ENCODE results near the gene RBFA. TPM values are rescaled to one million over a fixed set of nuclear protein-coding genes. Genes with fewer than 3 reads are reported as not detected.

The RBFA gene
- polyA plus RNA-seq, 5 donors, result 36.3 to 41.7 (median 37.8) TPM

DNA sequence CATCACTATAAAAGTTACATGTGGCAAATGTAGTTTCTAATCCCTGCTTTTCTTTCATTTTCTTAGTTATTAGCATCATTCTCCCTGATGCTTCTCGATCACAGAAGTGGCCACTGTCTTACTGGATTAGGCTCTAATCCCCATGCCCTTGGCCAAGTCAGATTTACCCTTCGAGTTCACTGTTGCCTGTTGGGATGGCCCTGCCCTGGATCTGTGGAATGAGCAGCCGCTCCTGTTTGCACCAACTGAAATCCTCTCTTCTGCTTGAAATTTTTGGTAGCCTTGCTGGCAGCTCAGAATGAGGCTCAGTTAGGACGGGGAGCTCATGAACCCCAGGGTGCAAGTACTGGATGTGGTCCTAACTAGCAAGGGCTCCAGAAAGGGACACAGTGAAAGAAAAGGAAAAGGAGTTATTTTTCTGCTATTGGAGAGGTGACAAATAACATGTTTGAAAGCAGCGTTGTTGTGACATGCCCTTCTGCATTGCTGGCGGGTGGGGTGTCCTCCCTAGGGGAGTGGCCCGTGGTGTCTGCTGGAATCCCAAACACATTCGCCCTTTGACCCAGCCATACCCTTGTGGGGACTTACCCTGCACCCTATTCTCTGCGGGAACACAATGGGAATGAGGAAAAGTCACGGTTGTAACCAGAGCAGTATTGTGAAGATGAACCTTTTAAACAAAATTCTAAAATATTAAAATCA is 34.5 kb downstream of the RBFA start:
- DNase-seq, result no peak

DNA sequence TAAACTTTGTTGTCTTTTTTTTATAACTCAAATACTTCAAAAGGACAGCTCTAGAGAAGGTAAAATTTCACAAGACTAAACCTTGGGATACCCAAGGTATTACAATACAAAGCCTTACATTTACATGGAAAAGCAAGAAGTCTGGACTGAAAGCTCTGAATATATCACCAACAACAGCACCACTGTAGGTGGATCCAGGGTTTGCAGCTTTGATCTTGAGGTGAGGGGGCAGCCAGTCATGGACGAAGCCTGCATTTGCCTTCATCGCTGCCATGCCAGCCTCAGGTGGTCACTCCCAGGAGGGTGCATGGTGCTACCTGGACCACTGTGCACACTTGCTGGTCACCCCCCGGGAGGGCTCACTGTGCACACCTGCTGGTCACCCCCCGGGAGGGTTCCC is 36.6 kb downstream of the RBFA start:
- no peak for DNase-seq

- DNase-seq, result no peak
Measured at GRCh38 chr18:80074183-80074582, 39.9 kb downstream of the RBFA start.

DNA sequence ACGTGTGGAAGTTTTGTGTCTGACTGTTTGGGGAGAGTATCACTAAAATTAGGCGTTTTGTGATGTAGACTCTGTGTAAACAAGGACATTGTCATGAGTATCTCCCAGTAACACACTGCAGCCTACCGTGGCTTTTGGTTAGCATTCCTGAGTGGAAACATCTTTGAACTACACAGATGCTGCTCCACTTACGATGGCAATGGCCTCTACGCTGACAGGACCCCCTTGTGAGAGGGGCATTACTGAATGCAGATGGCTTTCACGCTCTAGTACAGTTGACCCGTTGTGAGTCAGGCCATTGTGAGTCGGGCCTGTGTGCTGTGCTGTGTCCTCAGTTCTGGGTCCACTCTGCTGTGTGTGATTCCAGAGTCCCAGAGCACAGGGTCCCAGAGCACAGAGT is 40.5 kb downstream of the RBFA start:
- DNase-seq, result no peak

DNA sequence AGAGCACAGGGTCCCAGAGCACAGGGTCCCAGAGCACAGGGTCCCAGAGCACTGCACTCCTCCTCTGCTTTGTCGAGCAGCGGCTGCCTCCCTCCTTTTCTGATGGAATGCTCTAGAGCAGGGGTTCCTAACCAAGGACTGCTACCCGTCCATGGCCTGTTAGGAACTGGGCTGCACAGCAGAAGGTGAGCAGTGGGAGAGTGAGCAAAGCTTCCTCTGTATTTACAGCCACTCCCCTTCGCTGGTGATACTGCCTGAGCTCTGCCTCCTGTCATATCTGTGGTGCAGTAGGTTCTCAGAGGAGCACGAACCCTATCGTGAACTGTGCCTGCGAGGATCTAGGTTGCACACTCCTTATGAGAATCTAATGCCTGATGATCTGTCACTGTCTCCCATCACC is 41.7 kb downstream of the RBFA start:
- no peak for DNase-seq

GRCh38 chr18:80076379-80076778 is 42.1 kb downstream of the RBFA start:
- DNase-seq, result no peak

DNA sequence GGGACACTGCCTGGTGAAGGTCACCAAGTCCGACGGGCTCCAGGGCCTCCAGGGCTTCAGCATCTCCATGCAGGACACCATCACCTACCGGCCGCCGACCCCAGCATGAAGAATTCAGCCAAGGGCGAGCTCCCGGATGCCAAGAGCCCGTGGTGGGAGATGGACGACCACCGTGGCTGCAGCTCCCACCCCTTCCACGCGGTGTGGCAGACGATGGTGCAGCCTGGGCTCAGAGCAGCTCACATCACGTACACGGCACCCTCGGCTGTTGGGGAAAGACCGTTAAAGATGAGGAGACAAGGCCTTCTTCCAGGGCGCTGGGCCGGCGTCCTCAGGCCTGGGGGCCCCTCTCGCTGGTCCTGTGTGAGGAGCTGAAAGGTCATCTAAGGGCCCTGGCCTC is 43.6 kb downstream of the RBFA start:
- DNase-seq, result no peak

Other genes with a start within 250 kb of the RBFA start
- under 1 TPM; 0.16 to 0.35 (median 0.23) TPM for gene KCNG2, start 236.5 kb upstream of the RBFA start, polyA plus RNA-seq (ENCODE audit: insufficient read depth in 1 of 5, insufficient read length in 5 of 5, low replicate concordance in 1 of 5)
- 10 to 100 TPM; 14.7 to 30.0 (median 20.8) TPM for gene SLC66A2, start 82.8 kb upstream of the RBFA start, polyA plus RNA-seq (ENCODE audit: insufficient read depth in 1 of 5, insufficient read length in 5 of 5, low replicate concordance in 1 of 5)
- 10 to 100 TPM; 24.5 to 28.7 (median 27.7) TPM for gene HSBP1L1, start 69.8 kb upstream of the RBFA start, polyA plus RNA-seq (ENCODE audit: insufficient read depth in 1 of 5, insufficient read length in 5 of 5, low replicate concordance in 1 of 5)
- gene TXNL4A, start 45.9 kb upstream of the RBFA start, polyA plus RNA-seq (ENCODE audit: insufficient read depth in 1 of 5, insufficient read length in 5 of 5, low replicate concordance in 1 of 5), result 10 to 100 TPM; 62.8 to 72.2 (median 64.1) TPM
- 10 to 100 TPM; 17.4 to 20.6 (median 18.3) TPM for gene ADNP2, start 74.8 kb downstream of the RBFA start, polyA plus RNA-seq (ENCODE audit: insufficient read depth in 1 of 5, insufficient read length in 5 of 5, low replicate concordance in 1 of 5)
- 10 to 100 TPM; 17.7 to 20.4 (median 19.1) TPM for gene PARD6G, start 213.1 kb downstream of the RBFA start, polyA plus RNA-seq (ENCODE audit: insufficient read depth in 1 of 5, insufficient read length in 5 of 5, low replicate concordance in 1 of 5)

Measured in right lung (tissue), 5 donors.